ENCODE results near the gene CDC42SE1. TPM values are rescaled to one million over a fixed set of nuclear protein-coding genes. Genes with fewer than 3 reads are reported as not detected.

CDC42SE1 gene, protein sequence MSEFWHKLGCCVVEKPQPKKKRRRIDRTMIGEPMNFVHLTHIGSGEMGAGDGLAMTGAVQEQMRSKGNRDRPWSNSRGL
- total RNA-seq: 67.6 and 76.9 TPM in 2 replicates

DNA sequence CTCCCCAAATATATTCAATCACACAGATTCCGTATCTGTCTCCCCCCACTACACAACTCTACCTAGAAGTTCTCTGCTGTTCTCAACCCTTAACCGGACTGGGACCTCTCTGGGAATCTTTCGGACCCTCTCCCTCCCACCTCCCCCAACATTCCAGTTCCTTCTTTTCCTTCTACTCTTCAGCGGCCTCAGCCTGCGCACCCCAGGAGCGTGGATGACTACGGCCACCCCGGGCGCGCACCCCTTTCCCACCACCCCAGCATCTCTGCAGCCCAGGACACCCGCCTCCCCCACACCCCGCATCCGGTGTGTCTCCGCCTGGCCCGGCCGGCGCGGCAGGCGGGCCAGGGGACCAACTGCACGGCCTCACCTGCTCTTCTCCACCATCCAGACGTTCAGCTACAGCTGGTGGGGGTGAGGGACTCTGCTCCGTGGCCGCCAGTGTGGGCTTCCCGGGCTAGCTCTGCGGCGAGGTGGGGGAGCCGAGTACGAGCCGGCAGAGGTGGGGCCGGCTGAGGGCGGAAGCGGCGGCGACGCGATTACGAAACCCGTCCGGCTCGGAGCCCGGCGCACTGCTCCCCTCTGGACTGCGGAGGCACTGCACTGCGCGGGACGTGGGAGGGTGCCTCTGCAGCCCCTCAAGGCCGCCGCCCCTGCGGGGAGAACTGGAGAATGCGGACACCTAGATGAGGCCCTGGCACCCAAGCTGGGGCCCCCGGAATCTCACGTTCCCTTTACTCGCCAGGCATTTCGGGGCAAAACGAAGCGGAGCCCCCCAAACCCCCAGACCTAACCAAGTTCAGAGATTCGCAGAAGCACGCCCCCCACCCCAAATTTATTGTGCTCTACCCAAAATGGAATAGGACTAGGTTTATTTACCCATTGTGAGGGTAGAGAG, at the start of gene CDC42SE1:
Gene CDC42SE1, minus strand, starts transcription at position 514 of the 898 bp plus-strand sequence. CDS start 3,892 bp downstream, outside the sequence.

DNA sequence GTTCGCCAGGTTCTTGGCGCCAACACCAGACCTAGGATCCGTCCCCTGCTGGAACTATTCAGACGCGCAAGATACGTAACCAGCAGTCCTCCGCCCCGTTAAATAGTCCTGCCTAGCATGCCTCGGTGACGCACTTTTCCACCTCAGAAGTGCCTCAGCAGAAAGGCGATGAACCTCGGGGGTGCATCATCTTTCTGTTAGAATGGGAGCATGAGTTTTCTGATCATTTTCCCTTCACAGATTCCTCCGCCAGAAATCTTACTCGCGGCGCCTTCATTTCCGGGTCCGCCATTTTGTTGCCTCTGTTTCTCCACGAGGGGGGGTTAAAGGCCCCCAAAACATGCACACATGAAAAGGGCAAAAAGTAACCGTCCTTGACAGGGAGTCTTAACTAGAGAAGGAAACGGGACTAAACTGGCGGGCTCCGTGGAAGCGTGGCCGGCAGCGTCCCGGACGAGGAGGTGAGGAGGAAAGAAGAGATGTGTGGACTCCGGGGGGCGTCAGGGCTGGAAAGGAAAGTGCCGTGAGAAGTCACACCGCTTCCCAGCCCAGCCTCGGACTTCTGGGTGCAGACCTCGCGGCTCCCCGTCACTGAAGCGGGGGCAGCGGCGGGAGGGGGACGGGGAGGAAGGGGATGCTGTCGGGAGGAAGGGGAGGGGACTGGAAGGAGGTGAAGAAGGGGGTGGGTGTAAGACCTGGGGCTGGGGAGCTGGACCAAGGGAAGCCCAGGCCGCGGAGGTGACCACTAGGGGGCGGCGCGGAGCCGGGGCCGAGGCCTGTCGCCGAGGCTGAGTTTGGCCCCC, 11.3 kb upstream of the CDC42SE1 start, which contains the start of gene GABPB2:
Gene GABPB2, plus strand, starts transcription at position 288 of the 803 bp plus-strand sequence. CDS start 17,429 bp downstream, outside the sequence.

DNA sequence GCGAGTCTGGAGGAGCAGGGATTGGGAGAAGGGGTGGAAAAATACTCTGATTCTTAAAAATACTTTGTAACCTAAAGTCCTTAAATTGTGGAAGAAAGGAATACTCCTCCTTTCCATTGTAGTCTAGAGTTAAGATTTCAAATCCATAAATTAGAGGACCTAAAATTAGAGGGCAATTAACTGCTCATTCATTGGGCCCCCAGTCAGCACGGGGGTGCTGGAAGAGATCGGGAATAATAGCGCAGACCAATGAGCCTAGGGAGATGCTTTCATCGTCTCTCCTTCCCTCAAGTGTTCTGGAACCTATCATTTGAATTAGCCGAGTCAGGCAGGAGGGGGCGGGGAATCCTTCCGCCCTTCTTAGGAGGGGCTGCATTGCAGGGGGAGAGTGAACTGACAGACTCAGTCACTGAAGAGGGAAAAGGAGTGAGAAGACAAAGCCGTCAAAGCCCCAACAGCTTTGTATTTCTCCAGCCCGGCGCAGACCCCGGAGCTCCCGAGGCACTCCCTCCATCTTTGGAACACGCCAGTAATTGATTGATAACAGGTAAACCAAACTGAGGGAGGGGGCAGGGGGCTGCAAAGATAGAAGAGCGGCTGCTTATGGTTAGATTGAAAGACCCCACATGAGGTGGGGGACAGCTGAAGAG, 710 bp upstream of the CDC42SE1 start, which contains the start of gene MLLT11:
Gene MLLT11, plus strand, starts transcription at position 391 of the 650 bp plus-strand sequence. CDS start 6,828 bp downstream, outside the sequence.

DNA sequence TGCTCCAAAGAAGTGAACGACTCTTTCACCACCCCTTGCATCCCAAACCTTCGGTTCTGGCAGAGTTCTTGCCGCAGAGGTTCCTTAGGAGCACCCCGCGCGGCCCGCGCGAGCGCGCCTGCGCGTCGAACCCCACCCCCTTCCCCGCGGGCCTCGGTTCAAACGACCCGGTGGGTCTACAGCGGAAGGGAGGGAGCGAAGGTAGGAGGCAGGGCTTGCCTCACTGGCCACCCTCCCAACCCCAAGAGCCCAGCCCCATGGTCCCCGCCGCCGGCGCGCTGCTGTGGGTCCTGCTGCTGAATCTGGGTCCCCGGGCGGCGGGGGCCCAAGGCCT, 11.9 kb downstream of the CDC42SE1 start, which contains the start of gene C1orf56:
Gene C1orf56, plus strand, starts transcription at position 161 of the 334 bp plus-strand sequence. Its CDS starts 97 bp downstream, at position 258.

DNA sequence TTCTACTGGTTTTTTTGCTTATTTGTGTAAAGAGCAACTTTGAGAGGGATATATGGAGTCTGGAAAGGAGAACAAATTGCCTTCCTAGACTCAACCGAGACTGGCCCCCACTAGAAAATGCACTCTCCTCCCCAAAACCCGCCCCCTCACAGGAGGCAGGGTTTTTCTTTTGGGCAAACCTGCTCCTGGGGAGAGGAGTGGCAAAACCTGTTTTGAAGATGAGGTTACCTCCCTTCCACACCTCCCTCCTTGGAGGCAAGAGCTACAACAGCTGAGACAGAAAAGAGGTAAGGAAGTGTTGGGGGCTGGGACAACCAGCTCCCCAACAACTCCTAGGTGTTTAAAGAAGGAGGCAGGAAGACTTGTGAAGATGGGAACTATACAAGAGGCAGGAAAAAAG, 23.1 kb downstream of the CDC42SE1 start, which contains the start of gene BNIPL:
Gene BNIPL, plus strand, starts transcription at position 231 of the 400 bp plus-strand sequence. Its CDS starts 140 bp downstream, at position 371.

DNA sequence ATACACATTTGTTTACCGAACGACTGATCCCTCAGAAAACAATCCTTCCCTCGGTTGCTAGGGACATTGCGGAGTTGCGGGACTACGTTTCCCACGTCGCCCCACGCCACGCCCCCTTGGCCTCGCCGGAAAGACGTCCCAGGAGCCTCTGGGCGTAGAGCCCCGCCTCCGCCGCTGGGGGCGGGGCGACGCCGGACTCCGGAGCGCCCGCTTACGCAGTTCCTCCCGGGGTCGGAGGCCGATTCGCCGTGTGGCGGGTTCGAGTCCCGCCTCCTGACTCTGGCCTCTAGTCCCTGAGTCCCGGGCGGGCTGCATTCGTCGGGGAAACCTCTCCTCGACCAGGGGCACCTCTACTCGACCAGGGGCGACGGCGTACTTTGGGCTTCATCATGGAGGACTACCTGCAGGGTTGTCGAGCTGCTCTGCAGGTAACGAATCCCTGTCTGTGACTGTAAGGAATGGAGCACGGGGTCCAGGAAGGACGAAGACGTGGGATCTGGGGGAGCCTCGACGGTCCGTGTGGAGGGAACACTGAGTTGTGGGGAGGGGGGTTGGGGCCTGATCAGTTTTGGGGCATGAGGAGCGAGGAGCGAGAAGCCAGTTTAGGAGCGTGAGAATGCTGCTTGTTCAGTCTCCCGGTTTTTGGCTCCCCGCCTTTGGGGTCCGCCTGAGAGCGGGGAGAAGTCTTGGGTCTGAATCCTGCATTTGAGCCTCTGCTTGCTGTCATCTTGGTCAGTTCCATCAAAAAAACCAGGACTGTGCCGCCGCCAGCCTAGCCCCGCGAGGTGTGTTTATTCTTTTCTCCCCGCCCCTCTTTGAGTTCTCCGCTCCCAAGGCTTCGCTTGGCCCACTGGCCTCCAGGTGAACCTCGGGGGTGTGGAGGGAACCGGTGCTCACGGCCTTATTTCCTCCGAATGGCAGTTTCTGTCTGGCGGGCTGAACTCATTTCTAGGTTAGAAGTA, 50.9 kb downstream of the CDC42SE1 start, which contains the start of gene PRUNE1:
Gene PRUNE1, plus strand, starts transcription at position 206 of the 962 bp plus-strand sequence. Its CDS starts 184 bp downstream, at position 390.

DNA sequence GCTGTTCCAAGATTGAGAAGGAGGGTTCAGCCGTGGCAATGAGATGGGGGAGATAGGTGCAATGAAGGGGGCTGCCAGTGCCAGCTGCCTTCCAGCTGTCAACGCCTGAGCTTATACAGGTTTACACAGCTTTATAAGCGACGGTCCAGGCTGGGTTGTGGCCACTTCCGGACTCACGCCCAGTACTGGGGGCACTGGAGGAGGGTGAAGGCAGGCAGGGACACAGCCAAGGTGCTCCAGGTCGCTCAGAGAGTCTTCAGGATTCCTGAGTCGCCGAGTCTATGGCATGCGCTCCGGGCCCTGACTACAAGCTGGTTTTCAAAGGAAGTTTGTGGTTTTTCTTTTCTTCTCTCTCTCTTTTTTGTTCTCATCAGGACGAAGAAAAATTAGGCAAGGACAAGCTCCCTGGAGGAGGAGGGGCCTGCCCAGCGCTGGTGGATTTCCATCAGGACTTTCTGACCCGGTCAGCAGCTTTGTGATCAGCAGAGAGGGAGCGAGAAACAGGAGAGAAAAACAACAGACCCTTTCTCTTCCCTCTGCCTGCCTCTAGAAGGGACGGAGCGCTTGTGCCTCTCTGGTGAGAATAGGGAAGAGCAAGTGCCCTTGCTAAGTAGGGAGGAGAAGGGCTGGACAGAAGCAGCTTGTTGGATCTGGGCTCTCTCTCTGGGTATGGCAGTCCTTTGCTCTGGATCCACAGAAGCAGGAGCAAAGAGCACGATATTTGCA, 52.9 kb downstream of the CDC42SE1 start, which contains the start of gene MINDY1:
Gene MINDY1, minus strand, starts transcription at position 576 of the 726 bp plus-strand sequence. CDS start 4,285 bp downstream, outside the sequence.

Other genes starting within 250 kb of the CDC42SE1 start
- 14.0 and 28.4 TPM in 2 replicates for gene ARNT, start 183.0 kb downstream of the CDC42SE1 start, total RNA-seq
- not detected in 2 replicates for gene CTXND2, start 172.5 kb downstream of the CDC42SE1 start, total RNA-seq
- gene SETDB1, start 133.3 kb downstream of the CDC42SE1 start, total RNA-seq: 28.9 and 42.6 TPM in 2 replicates
- gene CERS2, start 84.8 kb downstream of the CDC42SE1 start, total RNA-seq: 61.1 and 71.1 TPM in 2 replicates
- not detected in 2 replicates for gene ANXA9, start 77.3 kb downstream of the CDC42SE1 start, total RNA-seq
- 4.5 and 6.2 TPM in 2 replicates for gene MINDY1, start 52.7 kb downstream of the CDC42SE1 start, total RNA-seq
- 4.2 and 5.0 TPM in 2 replicates for gene PRUNE1, start 51.2 kb downstream of the CDC42SE1 start, total RNA-seq
- 0.32 and 0.46 TPM in 2 replicates for gene BNIPL, start 23.0 kb downstream of the CDC42SE1 start, total RNA-seq
- 1.3 and 1.5 TPM in 2 replicates for gene C1orf56, start 11.9 kb downstream of the CDC42SE1 start, total RNA-seq
- 3.8 and 5.8 TPM in 2 replicates for gene MLLT11, start 775 bp upstream of the CDC42SE1 start, total RNA-seq
- 4.5 and 6.5 TPM in 2 replicates for gene GABPB2, start 11.1 kb upstream of the CDC42SE1 start, total RNA-seq
- 5.8 and 8.8 TPM in 2 replicates for gene SEMA6C, start 87.0 kb upstream of the CDC42SE1 start, total RNA-seq
- not detected in 2 replicates for gene TNFAIP8L2, start 97.0 kb upstream of the CDC42SE1 start, total RNA-seq
- 2.6 and 4.4 TPM in 2 replicates for gene LYSMD1, start 106.3 kb upstream of the CDC42SE1 start, total RNA-seq
- gene SCNM1, start 106.5 kb upstream of the CDC42SE1 start, total RNA-seq: 20.4 and 20.5 TPM in 2 replicates
- gene TMOD4, start 116.4 kb upstream of the CDC42SE1 start, total RNA-seq: not detected in 2 replicates
- 69.8 and 76.7 TPM in 2 replicates for gene VPS72, start 130.6 kb upstream of the CDC42SE1 start, total RNA-seq
- gene PIP5K1A, start 138.9 kb upstream of the CDC42SE1 start, total RNA-seq: 45.1 and 48.6 TPM in 2 replicates
- 255 and 270 TPM in 2 replicates for gene PSMD4, start 195.1 kb upstream of the CDC42SE1 start, total RNA-seq
- gene ZNF687, start 222.7 kb upstream of the CDC42SE1 start, total RNA-seq: 6.7 and 6.8 TPM in 2 replicates